T-helper 1 cell (primary cell): Measurements from ENCODE around the gene CD320.
A peak's percentile ranks its signal among the peaks of the same experiment; 100 is the strongest.
"Not testable (repeated sequence)": the region's sequence is repeated elsewhere in the genome, so short reads cannot be mapped to it uniquely, and the experiment has no call there.

ENCODE experiments used
- DNase-seq, 5 donors: peaks; one replicate each; pipeline ENCODE4 v3.0.0-alpha.2; 2012 to 2020

CD320 gene

GRCh38 chr19:8332976-8333766 lies 25.0 kb upstream of the CD320 start:
- DNase-seq: no peak

- DNase-seq: no peak
Observed at GRCh38 chr19:8331263-8331845, 23.2 kb upstream of the CD320 start.

GRCh38 chr19:8329996-8330395 lies 21.8 kb upstream of the CD320 start:
- no peak for DNase-seq

GRCh38 chr19:8325454-8325853 lies 17.3 kb upstream of the CD320 start:
- DNase-seq: no peak

GRCh38 chr19:8324186-8325050 lies 16.3 kb upstream of the CD320 start:
- no peak for DNase-seq

GRCh38 chr19:8323781-8324185 lies 15.6 kb upstream of the CD320 start:
- DNase-seq: no peak

- no peak for DNase-seq
Observed at GRCh38 chr19:8322638-8322997, 14.5 kb upstream of the CD320 start.

GRCh38 chr19:8321986-8322637 lies 14.0 kb upstream of the CD320 start:
- DNase-seq: no peak

- peak; percentile 93 to 97 (median 95) for DNase-seq
Observed at GRCh38 chr19:8321067-8321985, 13.2 kb upstream of the CD320 start, which contains the start of the genes NDUFA7 and RPS28. NDUFA7 (minus strand) TSS chr19:8321375; CDS start chr19:8321358, 17 bp downstream. RPS28 (plus strand) TSS chr19:8321496; CDS start chr19:8321531, 35 bp downstream.

- DNase-seq: no peak
Observed at GRCh38 chr19:8320564-8321066, 12.5 kb upstream of the CD320 start.

- no peak for DNase-seq
Observed at GRCh38 chr19:8319807-8320520, 11.8 kb upstream of the CD320 start.

- DNase-seq: not testable (repeated sequence)
Observed at GRCh38 chr19:8318835-8319234, 10.7 kb upstream of the CD320 start.

GRCh38 chr19:8316351-8317125 lies 8.4 kb upstream of the CD320 start:
- DNase-seq: no peak

- DNase-seq: not testable (repeated sequence)
Observed at GRCh38 chr19:8314981-8315640, 7.0 kb upstream of the CD320 start.

GRCh38 chr19:8311461-8312260 lies 3.5 kb upstream of the CD320 start:
- DNase-seq: no peak

GRCh38 chr19:8310342-8311055 lies 2.3 kb upstream of the CD320 start:
- no peak for DNase-seq

- DNase-seq: no peak
Observed at GRCh38 chr19:8308891-8309291, 733 bp upstream of the CD320 start.
